Subcutaneous abdominal adipose tissue (tissue), 5 donors: ENCODE results near the gene MDFIC2.

Source experiments
- H3K27ac ChIP-seq: one replicate; pipeline ENCODE4 v1.7.0; 2013; ENCODE audit warnings: low read depth, mild to moderate bottlenecking, inconsistent platforms, low read length, moderate library complexity
- H3K27me3 ChIP-seq, 5 donors: one replicate each; pipeline ENCODE4 v1.7.0; 2013; ENCODE audit warnings: low read length in 5 of 5, inconsistent platforms in 1 of 5; ENCODE audit not compliant: control insufficient read depth in 5 of 5, insufficient read depth in 4 of 5
- H3K36me3 ChIP-seq, 5 donors: one replicate each; pipeline ENCODE4 v1.7.0; 2013; ENCODE audit warnings: low read length in 5 of 5; ENCODE audit not compliant: control insufficient read depth in 5 of 5, insufficient read depth in 5 of 5
- H3K4me1 ChIP-seq, 5 donors: one replicate each; pipeline ENCODE4 v1.7.0; 2013; ENCODE audit warnings: low read length in 5 of 5, mild to moderate bottlenecking in 3 of 5, moderate library complexity in 1 of 5; ENCODE audit not compliant: control insufficient read depth in 5 of 5, insufficient read depth in 5 of 5
- H3K4me3 ChIP-seq, 5 donors: one replicate each; pipeline ENCODE4 v1.7.0; 2013; ENCODE audit warnings: low read length in 5 of 5, low read depth in 1 of 5
- H3K9ac ChIP-seq, 5 donors: one replicate each; pipeline ENCODE4 v1.7.0; 2013; ENCODE audit warnings: low read length in 5 of 5, mild to moderate bottlenecking in 4 of 5, moderate library complexity in 3 of 5
- H3K9me3 ChIP-seq, 5 donors: one replicate each; pipeline ENCODE4 v1.7.0; 2013; ENCODE audit warnings: low read length in 5 of 5; ENCODE audit not compliant: control insufficient read depth in 5 of 5
- donor health status: healthy.
- donor health status: healthy.
- donor health status: healthy.
- donor health status: healthy.
- donor health status: healthy.

The MDFIC2 gene

DNA sequence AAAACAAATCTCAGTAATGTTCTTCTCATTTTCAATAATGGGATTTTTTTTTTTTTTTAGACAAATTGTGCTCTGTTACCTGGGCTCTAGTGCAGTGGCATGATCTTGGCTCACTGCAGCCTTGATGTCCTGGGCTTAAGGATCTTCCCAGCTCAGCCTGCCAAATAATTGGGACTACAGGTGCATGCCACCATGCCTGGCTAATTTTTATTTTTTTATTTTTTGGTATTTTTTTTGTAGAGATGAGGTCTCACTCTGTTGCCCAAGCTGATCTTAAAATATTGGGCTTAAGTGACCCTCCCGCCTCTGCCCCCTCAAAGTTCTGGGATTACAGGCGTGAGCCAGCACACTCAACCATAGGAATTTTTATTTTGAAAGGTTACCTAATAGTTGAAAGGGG lies 126.2 kb downstream of the MDFIC2 start:
- H3K27me3 ChIP-seq, result no peaks in the 10 kb centered on the region
- H3K4me1 ChIP-seq, result no peaks in the 10 kb centered on the region
- H3K27ac ChIP-seq, result no peak overlapping the region
- H3K9ac ChIP-seq, result no peak overlapping the region
- no peak overlapping the region for H3K4me3 ChIP-seq
- H3K36me3 ChIP-seq, result no peaks in the 10 kb centered on the region
- no peaks in the 10 kb centered on the region for H3K9me3 ChIP-seq

DNA sequence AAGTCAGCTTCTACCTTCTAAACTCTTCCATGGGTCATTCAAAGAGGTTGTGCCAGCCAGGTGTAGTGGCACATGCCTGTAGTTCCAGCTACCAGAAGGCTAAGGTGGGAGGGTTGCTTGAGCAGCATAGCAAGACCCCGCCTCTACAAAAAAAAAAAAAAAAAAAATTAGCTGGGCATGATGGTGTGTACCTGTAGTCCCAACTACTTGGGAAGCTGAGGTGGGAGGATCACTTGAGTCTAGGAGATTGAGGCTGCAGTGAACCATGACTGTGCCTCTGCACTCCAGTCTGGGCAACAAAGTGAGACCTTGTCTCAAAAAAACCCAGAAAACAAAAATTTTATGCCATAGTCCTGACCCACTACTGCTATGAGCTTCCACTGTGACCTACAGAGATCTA lies 126.8 kb downstream of the MDFIC2 start:
- Histone ChIP-seq H3K9ac (no peak overlapping the region), H3K9me3 (no peaks in the 10 kb centered on the region), H3K36me3 (no peaks in the 10 kb centered on the region), H3K4me1 (no peaks in the 10 kb centered on the region), H3K27me3 (no peaks in the 10 kb centered on the region), H3K27ac (no peak overlapping the region), H3K4me3 (no peak overlapping the region)

DNA sequence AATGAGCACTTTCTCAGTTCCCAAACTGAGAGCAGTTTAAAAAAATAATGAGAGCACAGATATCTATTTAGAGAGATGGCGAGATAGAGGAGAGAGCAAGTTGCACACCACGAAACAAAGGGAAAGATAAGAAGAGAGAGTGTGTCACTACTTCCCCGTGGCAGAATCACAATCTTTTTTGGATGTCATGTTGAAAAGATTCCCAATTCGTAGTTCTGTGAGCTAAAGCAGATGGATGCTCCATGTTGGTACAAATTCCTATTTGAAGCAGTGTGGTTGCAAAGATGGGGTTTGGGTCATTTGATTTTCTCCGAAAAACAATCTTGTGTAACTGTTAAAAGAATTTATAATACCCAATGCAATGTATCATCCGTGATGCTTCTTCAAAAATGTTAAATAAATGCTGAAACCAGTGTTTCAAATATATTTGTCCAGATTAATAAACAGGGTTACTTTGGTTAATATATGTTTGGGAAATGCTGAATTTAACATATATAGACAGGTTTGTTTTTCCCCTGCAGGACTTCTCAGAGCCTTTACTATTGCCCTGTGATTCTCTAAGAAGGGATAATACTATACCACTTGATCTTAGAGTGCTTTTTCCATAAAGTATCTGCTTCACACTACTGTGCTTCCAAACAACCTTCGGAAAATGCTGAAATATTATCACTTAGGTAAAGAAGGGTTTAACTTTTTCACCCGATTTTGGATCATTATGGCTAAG lies 128.5 kb downstream of the MDFIC2 start:
- Histone ChIP-seq H3K9me3 (no peaks in the 10 kb centered on the region), H3K27me3 (no peaks in the 10 kb centered on the region), H3K9ac (no peak overlapping the region), H3K4me1 (peaks cover 0 to 9% (median 7%) of the 10 kb centered on the region in 5 donors), H3K36me3 (no peaks in the 10 kb centered on the region), H3K4me3 (no peak overlapping the region), H3K27ac (no peak overlapping the region)

DNA sequence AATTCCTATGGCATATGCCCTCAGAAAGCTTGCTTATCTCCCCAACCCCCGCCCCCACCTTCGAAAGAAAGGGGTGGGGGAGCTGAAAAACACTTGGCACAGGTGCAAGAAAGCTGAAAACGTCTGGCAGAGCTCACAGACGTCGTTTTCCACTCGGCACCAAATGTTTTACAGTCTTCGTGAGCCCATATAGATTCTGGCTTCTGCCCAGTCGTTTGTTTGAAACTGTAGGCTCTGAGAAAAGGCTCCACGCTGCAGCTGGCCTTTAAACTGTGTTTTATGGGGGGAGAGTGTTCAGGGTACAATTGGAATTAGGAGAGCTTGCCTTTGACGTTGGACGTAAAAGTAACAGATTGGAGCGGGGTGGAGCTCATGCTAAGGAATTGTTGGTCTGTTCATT lies 130.3 kb downstream of the MDFIC2 start:
- H3K4me1 ChIP-seq, result peaks cover 0 to 12% (median 7%) of the 10 kb centered on the region in 5 donors
- no peaks in the 10 kb centered on the region for H3K36me3 ChIP-seq
- H3K9me3 ChIP-seq, result no peaks in the 10 kb centered on the region
- no peak overlapping the region for H3K4me3 ChIP-seq
- no peaks in the 10 kb centered on the region for H3K27me3 ChIP-seq
- no peak overlapping the region for H3K9ac ChIP-seq
- H3K27ac ChIP-seq, result no peak overlapping the region

DNA sequence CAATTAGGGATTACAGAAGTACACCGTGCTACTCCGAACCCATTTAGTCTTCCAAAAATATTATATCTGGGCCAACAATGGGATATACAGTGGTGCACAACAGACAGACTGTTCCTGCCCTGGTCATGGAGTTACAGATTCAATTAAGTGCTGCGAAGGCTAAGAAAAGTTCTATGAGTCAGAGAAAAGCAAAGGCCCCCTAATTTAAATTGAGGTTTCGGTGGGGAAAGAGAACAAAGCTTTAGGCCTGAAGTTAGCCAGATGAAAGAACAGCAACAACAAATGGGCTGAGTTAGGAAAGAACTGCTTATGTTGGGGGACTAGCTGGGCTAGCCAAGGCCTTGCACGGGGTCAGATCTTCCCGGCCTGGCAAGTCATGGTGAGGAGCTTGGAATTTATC lies 131.8 kb downstream of the MDFIC2 start:
- H3K4me1 ChIP-seq, result peaks cover 0 to 12% (median 7%) of the 10 kb centered on the region in 5 donors
- no peak overlapping the region for H3K9ac ChIP-seq
- H3K36me3 ChIP-seq, result no peaks in the 10 kb centered on the region
- no peaks in the 10 kb centered on the region for H3K9me3 ChIP-seq
- H3K27me3 ChIP-seq, result no peaks in the 10 kb centered on the region
- H3K27ac ChIP-seq, result no peak overlapping the region
- no peak overlapping the region for H3K4me3 ChIP-seq

DNA sequence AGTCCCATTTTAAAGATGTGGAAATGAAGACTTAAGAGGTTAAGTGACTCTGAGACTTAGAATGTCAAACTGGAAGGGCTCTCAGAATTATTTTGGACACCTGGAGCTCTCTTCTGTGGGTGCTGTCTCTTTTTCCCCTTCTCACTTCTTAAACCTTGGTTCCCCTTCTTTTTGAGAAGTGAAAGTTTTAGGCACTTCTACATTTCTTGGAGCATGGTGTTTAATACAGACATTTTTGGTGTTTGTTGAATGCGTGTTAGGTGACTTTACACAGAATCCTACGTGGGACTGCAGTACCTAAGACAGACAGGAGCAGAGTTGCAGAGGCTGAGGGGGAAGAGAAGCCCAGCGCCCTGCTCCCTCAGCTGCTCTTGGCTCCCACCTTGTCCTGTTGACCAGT lies 133.3 kb downstream of the MDFIC2 start:
- H3K27me3 ChIP-seq, result no peaks in the 10 kb centered on the region
- H3K9me3 ChIP-seq, result no peaks in the 10 kb centered on the region
- H3K9ac ChIP-seq, result no peak overlapping the region
- H3K27ac ChIP-seq, result no peak overlapping the region
- no peak overlapping the region for H3K4me3 ChIP-seq
- H3K4me1 ChIP-seq, result peaks cover 0 to 12% (median 7%) of the 10 kb centered on the region in 5 donors
- H3K36me3 ChIP-seq, result no peaks in the 10 kb centered on the region

DNA sequence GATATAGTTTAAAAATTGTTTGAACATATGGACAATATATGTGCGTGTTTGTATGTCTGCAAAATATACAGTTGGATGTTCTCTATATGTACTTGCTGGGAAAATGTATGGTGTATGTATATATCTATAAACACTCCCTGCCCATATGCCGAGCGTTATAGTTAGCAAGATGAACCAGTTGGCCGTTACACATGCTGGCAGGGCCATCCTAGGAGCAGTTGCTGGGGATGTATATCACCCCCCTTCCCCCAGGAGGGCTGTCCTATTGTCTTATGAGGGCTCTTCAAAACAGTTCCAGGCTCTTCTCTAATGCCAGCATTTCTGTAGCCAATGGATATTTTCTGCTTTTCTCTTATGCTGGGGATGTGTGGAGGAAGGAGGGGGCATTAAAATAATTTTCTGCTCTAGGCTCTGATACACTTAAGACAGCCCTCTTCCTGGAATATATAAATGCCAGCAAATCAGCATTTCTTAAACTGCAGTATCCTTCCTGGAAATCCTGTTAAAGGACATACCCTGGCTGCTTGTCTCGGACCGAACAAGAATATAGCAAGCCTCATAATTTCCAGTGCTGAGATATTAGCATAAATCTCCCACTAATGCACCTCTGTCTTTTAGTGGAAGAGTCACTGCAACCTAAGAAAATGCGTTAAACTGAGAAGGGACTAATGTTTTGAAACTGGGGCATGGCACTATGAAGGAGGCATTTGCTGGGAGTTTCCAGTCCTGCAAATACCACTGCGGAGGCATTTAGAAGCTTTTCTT lies 134.4 kb downstream of the MDFIC2 start:
- Histone ChIP-seq H3K27ac (no peak overlapping the region), H3K9me3 (no peaks in the 10 kb centered on the region), H3K4me3 (no peak overlapping the region), H3K4me1 (peaks cover 0 to 12% (median 7%) of the 10 kb centered on the region in 5 donors), H3K36me3 (no peaks in the 10 kb centered on the region), H3K9ac (no peak overlapping the region), H3K27me3 (no peaks in the 10 kb centered on the region)

DNA sequence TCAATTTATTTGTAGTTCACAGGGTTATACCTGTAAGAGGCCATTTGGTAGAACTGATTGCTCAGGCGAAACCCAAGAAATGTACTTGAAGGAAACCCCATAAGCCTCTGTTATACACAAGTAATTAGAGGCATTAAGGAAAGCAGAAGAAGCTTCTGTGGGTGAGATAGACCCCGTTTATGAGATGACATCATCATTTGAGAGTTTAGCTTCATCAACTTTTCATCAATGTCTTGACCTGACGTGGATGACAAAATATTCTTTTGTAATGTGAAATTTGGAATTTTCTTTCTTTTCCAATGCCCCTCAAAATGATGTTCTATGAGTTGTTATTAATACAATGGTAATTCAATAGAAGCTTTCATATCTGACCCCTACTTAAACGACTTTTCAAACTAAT lies 136.2 kb downstream of the MDFIC2 start:
- Histone ChIP-seq H3K9ac (no peak overlapping the region), H3K27me3 (no peaks in the 10 kb centered on the region)

DNA sequence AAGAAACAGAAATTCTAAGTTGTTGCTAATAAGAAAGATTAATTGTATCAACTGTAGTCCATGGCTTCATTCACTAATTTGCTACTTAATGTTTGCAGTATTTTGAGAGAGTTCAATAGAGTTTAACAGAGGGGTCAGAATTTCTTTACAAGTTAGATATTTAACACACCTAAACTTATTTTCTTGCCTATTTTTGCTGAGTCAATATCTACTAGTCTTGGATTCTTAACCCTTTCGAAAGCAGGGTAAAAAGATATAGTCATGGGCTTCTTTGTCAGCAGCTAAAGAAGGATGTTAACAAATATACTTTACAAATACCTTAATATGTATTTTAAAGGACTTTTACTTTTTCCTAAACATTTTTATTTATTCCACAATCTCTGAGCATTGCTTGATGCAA lies 155.6 kb downstream of the MDFIC2 start:
- Histone ChIP-seq H3K27ac (no peak overlapping the region), H3K9me3 (no peaks in the 10 kb centered on the region), H3K4me1 (no peaks in the 10 kb centered on the region), H3K36me3 (no peaks in the 10 kb centered on the region), H3K27me3 (no peaks in the 10 kb centered on the region), H3K4me3 (no peak overlapping the region), H3K9ac (no peak overlapping the region)

More for the DNA sequence above, 136.2 kb downstream of the MDFIC2 start:
- peaks cover 0 to 12% (median 7%) of the 10 kb centered on the region in 5 donors for H3K4me1 ChIP-seq
- no peaks in the 10 kb centered on the region for H3K36me3 ChIP-seq
- H3K27ac ChIP-seq, result no peak overlapping the region
- no peak overlapping the region for H3K4me3 ChIP-seq
- H3K9me3 ChIP-seq, result no peaks in the 10 kb centered on the region

DNA sequence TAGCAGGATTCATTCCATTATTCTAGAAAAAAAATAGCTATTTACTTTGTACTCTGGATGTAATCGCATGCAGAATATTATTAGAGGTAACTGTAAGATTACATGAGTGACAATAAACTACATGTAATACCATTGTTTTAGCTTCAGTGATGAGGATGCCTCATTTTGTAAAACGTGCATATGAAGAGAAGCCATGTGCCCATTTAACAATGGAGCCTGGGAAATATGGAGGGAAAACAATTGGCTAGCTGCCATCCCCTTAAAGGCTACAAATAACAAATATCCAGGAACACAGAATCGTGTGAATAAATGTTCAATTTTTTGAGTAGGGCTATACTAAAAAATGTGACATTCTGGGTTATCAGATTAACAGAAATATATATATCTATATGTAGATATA lies 161.8 kb downstream of the MDFIC2 start:
- no peak overlapping the region for H3K27ac ChIP-seq
- H3K4me3 ChIP-seq, result no peak overlapping the region
- no peak overlapping the region for H3K9ac ChIP-seq
- H3K36me3 ChIP-seq, result no peaks in the 10 kb centered on the region
- no peaks in the 10 kb centered on the region for H3K27me3 ChIP-seq
- H3K4me1 ChIP-seq, result no peaks in the 10 kb centered on the region
- H3K9me3 ChIP-seq, result peaks cover 0 to 3% (median 0%) of the 10 kb centered on the region in 5 donors
